HepG2 (cell line): Measurements from ENCODE around the gene FNDC3A. TPM values are rescaled to one million over a fixed set of nuclear protein-coding genes. Genes with fewer than 3 reads are reported as not detected.

ENCODE experiments used
- ATAC-seq: fragments of 200-7000 bp; cut with Tn5 transposase; 3 replicates; pipeline ENCODE4 v1.9.1; 2020; ENCODE audit warnings: mild to moderate bottlenecking, moderate library complexity
- BruUV-seq: library from RNA; stranded (reverse); fragments of 400-500 nt; replicated peaks from 2 replicates; lab custom pipeline; 2021; lab: Mats Ljungman, UMichigan
- CTCF ChIA-PET: fragments of 300-600 bp; formaldehyde crosslinking; extraction: SDS; loops from one replicate; lab custom pipeline; 2021; ENCODE audit warnings: low total read pairs, inconsistent platforms, low intra/inter-chr PET ratio; lab: Yijun Ruan, JAX
- POLR2A ChIA-PET: fragments of 350-600 bp; sonication (Branson Sonifier 250); formaldehyde crosslinking; loops from one replicate; lab custom pipeline; 2020; ENCODE audit warnings: antibody characterized with exemption, inconsistent platforms; lab: Yijun Ruan, JAX
- DNase-seq: peaks from one replicate; pipeline ENCODE4 v3.0.0-alpha.2; 2015; ENCODE audit warnings: low spot score
- FAIRE-seq: peaks from 3 replicates; lab custom pipeline; 2011; peaks lifted over from hg19 to GRCh38; lab: Jason Lieb, UNC
- H2AFZ ChIP-seq: one replicate; pipeline ENCODE4 v1.6.1; 2011; ENCODE audit warnings: low read length, inconsistent platforms
- H3K27ac ChIP-seq: fragments of 300-600 bp; 3 replicates; pipeline ENCODE4 v1.8.0; 2011; ENCODE audit warnings: mixed run types, mild to moderate bottlenecking, mixed read lengths, low read length, inconsistent platforms; ENCODE audit not compliant: insufficient read depth; ENCODE audit errors: extremely low read length
- H3K27me3 ChIP-seq, 2 experiments: fragments of 200-600 bp in 1 of 2; 2 replicates in 1 of 2; 3 replicates in 1 of 2; pipeline versions ENCODE4 v1.6.0 to v1.8.0; 2011; ENCODE audit warnings: low read length in 2 of 2, mild to moderate bottlenecking in 2 of 2, moderate library complexity in 2 of 2, inconsistent platforms in 1 of 2; ENCODE audit not compliant: insufficient read depth in 2 of 2, control insufficient read depth in 1 of 2
- H3K36me3 ChIP-seq, 2 experiments: fragments of 200-600 bp in 1 of 2; replicated peaks in 1 of 2; 2 replicates in 1 of 2; 3 replicates in 1 of 2; pipeline versions ENCODE4 v1.5.1 to v1.8.0; 2011; ENCODE audit warnings: low read length in 2 of 2, inconsistent platforms in 1 of 2; ENCODE audit not compliant: insufficient read depth in 2 of 2, control insufficient read depth in 1 of 2
- H3K4me1 ChIP-seq: 2 replicates; pipeline ENCODE4 v1.5.1; 2012; ENCODE audit warnings: low read length, inconsistent platforms; ENCODE audit not compliant: insufficient read depth
- H3K4me2 ChIP-seq: 2 replicates; pipeline ENCODE4 v1.6.0; 2011; ENCODE audit warnings: low read depth, low read length, inconsistent platforms
- H3K4me3 ChIP-seq, 3 experiments: fragments of 200-600 bp in 1 of 3; sonication (generic), shearing (Covaris generic) in 1 of 3; replicated peaks in 1 of 3; 2 replicates each; pipeline ENCODE4 v1.5.1; 2011 to 2016; ENCODE audit warnings: low read length in 3 of 3, inconsistent platforms in 2 of 3, low read depth in 2 of 3, mild to moderate bottlenecking in 2 of 3, control low read depth in 1 of 3, mixed read lengths in 1 of 3; ENCODE audit not compliant: insufficient read depth in 1 of 3
- H3K79me2 ChIP-seq: one replicate; pipeline ENCODE4 v1.6.1; 2011; ENCODE audit warnings: low read length, inconsistent platforms; ENCODE audit not compliant: insufficient read depth
- H3K9ac ChIP-seq: 2 replicates; pipeline ENCODE4 v1.6.0; 2011; ENCODE audit warnings: mild to moderate bottlenecking, low read depth, low read length, inconsistent platforms; ENCODE audit not compliant: insufficient read depth
- H3K9me3 ChIP-seq: 2 replicates; pipeline ENCODE4 v1.5.1; 2012; ENCODE audit warnings: mild to moderate bottlenecking, low read length
- H4K20me1 ChIP-seq: 2 replicates; pipeline ENCODE4 v1.6.0; 2011; ENCODE audit warnings: inconsistent platforms, mild to moderate bottlenecking, low read length, moderate library complexity; ENCODE audit not compliant: insufficient read depth
- GATA4 ChIP-seq: sonication (generic); IDR thresholded peaks from 2 replicates; pipeline ENCODE4 v1.6.1; 2016; ENCODE audit warnings: antibody characterized with exemption, low read depth, borderline replicate concordance
- HDAC1 ChIP-seq: sonication (generic); formaldehyde crosslinking; IDR thresholded peaks from 2 replicates; pipeline ENCODE4 v1.5.1; 2020; ENCODE audit warnings: mild to moderate bottlenecking, missing genetic modification reagents
- IRF2 ChIP-seq: IDR thresholded peaks from 2 replicates; pipeline ENCODE4 v1.6.1; 2018; ENCODE audit warnings: missing genetic modification reagents, missing compliant biosample characterization
- NR2C2 ChIP-seq: sonication (generic); formaldehyde crosslinking; IDR thresholded peaks from 2 replicates; pipeline ENCODE4 v1.4.0; 2020; ENCODE audit warnings: missing genetic modification reagents, mild to moderate bottlenecking, moderate library complexity, borderline replicate concordance
- SP140L ChIP-seq: sonication (generic); formaldehyde crosslinking; IDR thresholded peaks from 2 replicates; pipeline ENCODE4 v1.4.0; 2020; ENCODE audit warnings: missing genetic modification reagents, borderline replicate concordance
- SP4 ChIP-seq: sonication (generic); formaldehyde crosslinking; IDR thresholded peaks from 2 replicates; pipeline ENCODE4 v1.8.1; 2023; ENCODE audit warnings: mild to moderate bottlenecking, missing genetic modification reagents
- TGIF2 ChIP-seq: IDR thresholded peaks from 2 replicates; pipeline ENCODE4 v1.6.1; 2016; ENCODE audit warnings: control low read depth, missing compliant biosample characterization
- ZBTB7A ChIP-seq: sonication (generic); formaldehyde crosslinking; IDR thresholded peaks from 2 replicates; pipeline ENCODE4 v1.8.0; 2022; ENCODE audit warnings: mild to moderate bottlenecking, missing genetic modification reagents
- ZNF275 ChIP-seq: sonication (generic); formaldehyde crosslinking; IDR thresholded peaks from 2 replicates; pipeline ENCODE4 v1.8.0; 2022; ENCODE audit warnings: missing genetic modification reagents, mild to moderate bottlenecking, inconsistent platforms, borderline replicate concordance
- ZNF570 ChIP-seq: sonication (generic); formaldehyde crosslinking; IDR thresholded peaks from 2 replicates; pipeline ENCODE4 v1.4.0; 2020; ENCODE audit warnings: mild to moderate bottlenecking, missing genetic modification reagents, borderline replicate concordance
- ZNF619 ChIP-seq: sonication (generic); formaldehyde crosslinking; IDR thresholded peaks from 2 replicates; pipeline ENCODE4 v1.4.0; 2020; ENCODE audit warnings: mild to moderate bottlenecking, missing genetic modification reagents
- ZNF816 ChIP-seq: sonication (generic); formaldehyde crosslinking; IDR thresholded peaks from 2 replicates; pipeline ENCODE4 v1.8.0; 2022; ENCODE audit warnings: missing genetic modification reagents, mild to moderate bottlenecking, borderline replicate concordance
- WGBS: methylation state at CpG from one replicate; pipeline ENCODE4 v1.1.6; 2017; ENCODE audit warnings: low lambda C conversion rate; 5-methylcytosine and 5-hydroxymethylcytosine counted together
- in situ Hi-C: cut with HindIII; loops from 2 replicates; pipeline ENCODE4 v1.10.0; 2017; ENCODE audit warnings: low pct_unique_long_range_greater_than_20kb; ENCODE audit not compliant: extremely low pct_ligation_motif_present
- intact Hi-C: fragments of 100-400 bp; cut with micrococcal nuclease; formaldehyde crosslinking; loops from one replicate; pipeline ENCODE4 v1.10.0; 2022; ENCODE audit not compliant: unreplicated experiment
- polyA plus RNA-seq, 8 experiments: library from polyadenylated mRNA; depleted of rRNA in 3 of 8; stranded (reverse) in 7 of 8; unstranded in 1 of 8; fragments of >200 nt; fragmentation: Illumina TruSeq in 4 of 8; extraction: Trizol in 4 of 8; gene quantifications; 2 replicates each; pipeline versions ENCODE4 v1.2.1 to v1.2.3, GENCODE V29; 2011 to 2016; ENCODE audit warnings: low read depth in 4 of 8, missing spikeins in 1 of 8, mixed read lengths in 1 of 8; ENCODE audit not compliant: insufficient read depth in 1 of 8
- total RNA-seq, 5 experiments: library from RNA; depleted of rRNA; stranded (reverse); fragments of >200 nt; fragmentation: Illumina TruSeq; extraction: Trizol; gene quantifications; 2 replicates each; pipeline ENCODE4 v1.2.3, GENCODE V29; 2016; ENCODE audit warnings: low read depth in 1 of 5
- TF ChIP-seq, protein P1 (sequence below): sonication (generic); formaldehyde crosslinking; IDR thresholded peaks from 2 replicates; pipeline ENCODE4 v1.8.1; 2023; ENCODE audit warnings: mild to moderate bottlenecking, missing genetic modification reagents
- TF ChIP-seq, protein P2 (sequence below): sonication (generic); formaldehyde crosslinking; IDR thresholded peaks from 2 replicates; pipeline ENCODE4 v1.4.0; 2020; ENCODE audit warnings: missing genetic modification reagents, mild to moderate bottlenecking, borderline replicate concordance
- TF ChIP-seq, protein P3 (sequence below): sonication (generic); formaldehyde crosslinking; IDR thresholded peaks from 2 replicates; pipeline ENCODE4 v1.8.0; 2022; ENCODE audit warnings: missing genetic modification reagents, mild to moderate bottlenecking, moderate library complexity, borderline replicate concordance

The FNDC3A gene
- total and polyA plus RNA-seq, 2 of the 13 experiments (the other 11 are each of a cell fraction or from before 2014, with no cell fraction given), result 36.7 to 39.3 TPM

- Histone ChIP-seq H4K20me1 (no peaks in the 10 kb centered on the region), H3K27me3 (no peaks in the 10 kb centered on the region), H2AFZ (no peak overlapping the region), H3K4me3 (no peak overlapping the region), H3K9me3 (no peaks in the 10 kb centered on the region), H3K4me2 (no peak overlapping the region), H3K27ac (no peak overlapping the region), H3K4me1 (no peaks in the 10 kb centered on the region), H3K9ac (no peak overlapping the region), H3K79me2 (peaks cover 11% of the 10 kb centered on the region), H3K36me3 (no peaks in the 10 kb centered on the region)
- no peak for TF ChIP-seq ZNF816 (CRISPR knock-in tag)
- TF ChIP-seq TGIF2 (CRISPR knock-in tag), result no peak
- TF ChIP-seq ZNF570 (CRISPR knock-in tag), result no peak
- no peak for TF ChIP-seq ZNF619
- TF ChIP-seq IRF2, result no peak
- no peak for TF ChIP-seq HDAC1 (CRISPR knock-in tag)
- TF ChIP-seq, protein P1, sequence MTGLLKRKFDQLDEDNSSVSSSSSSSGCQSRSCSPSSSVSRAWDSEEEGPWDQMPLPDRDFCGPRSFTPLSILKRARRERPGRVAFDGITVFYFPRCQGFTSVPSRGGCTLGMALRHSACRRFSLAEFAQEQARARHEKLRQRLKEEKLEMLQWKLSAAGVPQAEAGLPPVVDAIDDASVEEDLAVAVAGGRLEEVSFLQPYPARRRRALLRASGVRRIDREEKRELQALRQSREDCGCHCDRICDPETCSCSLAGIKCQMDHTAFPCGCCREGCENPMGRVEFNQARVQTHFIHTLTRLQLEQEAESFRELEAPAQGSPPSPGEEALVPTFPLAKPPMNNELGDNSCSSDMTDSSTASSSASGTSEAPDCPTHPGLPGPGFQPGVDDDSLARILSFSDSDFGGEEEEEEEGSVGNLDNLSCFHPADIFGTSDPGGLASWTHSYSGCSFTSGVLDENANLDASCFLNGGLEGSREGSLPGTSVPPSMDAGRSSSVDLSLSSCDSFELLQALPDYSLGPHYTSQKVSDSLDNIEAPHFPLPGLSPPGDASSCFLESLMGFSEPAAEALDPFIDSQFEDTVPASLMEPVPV (CRISPR knock-in tag), result no peak
- no peak for TF ChIP-seq SP4 (CRISPR knock-in tag)
- no peak for TF ChIP-seq GATA4
- TF ChIP-seq NR2C2 (CRISPR knock-in tag), result no peak
- TF ChIP-seq, protein P2, sequence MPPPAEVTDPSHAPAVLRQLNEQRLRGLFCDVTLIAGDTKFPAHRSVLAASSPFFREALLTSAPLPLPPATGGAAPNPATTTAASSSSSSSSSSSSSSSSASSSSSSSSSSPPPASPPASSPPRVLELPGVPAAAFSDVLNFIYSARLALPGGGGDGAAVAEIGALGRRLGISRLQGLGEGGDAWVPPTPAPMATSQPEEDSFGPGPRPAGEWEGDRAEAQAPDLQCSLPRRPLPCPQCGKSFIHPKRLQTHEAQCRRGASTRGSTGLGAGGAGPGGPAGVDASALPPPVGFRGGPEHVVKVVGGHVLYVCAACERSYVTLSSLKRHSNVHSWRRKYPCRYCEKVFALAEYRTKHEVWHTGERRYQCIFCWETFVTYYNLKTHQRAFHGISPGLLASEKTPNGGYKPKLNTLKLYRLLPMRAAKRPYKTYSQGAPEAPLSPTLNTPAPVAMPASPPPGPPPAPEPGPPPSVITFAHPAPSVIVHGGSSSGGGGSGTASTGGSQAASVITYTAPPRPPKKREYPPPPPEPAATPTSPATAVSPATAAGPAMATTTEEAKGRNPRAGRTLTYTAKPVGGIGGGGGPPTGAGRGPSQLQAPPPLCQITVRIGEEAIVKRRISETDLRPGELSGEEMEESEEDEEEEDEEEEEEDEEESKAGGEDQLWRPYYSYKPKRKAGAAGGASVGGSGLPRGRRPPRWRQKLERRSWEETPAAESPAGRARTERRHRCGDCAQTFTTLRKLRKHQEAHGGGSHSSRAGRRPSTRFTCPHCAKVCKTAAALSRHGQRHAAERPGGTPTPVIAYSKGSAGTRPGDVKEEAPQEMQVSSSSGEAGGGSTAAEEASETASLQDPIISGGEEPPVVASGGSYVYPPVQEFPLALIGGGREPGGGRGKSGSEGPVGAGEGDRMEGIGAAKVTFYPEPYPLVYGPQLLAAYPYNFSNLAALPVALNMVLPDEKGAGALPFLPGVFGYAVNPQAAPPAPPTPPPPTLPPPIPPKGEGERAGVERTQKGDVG (CRISPR knock-in tag), result no peak
- TF ChIP-seq SP140L, result no peak
- TF ChIP-seq ZBTB7A (CRISPR knock-in tag), result no peak
- TF ChIP-seq, protein P3, sequence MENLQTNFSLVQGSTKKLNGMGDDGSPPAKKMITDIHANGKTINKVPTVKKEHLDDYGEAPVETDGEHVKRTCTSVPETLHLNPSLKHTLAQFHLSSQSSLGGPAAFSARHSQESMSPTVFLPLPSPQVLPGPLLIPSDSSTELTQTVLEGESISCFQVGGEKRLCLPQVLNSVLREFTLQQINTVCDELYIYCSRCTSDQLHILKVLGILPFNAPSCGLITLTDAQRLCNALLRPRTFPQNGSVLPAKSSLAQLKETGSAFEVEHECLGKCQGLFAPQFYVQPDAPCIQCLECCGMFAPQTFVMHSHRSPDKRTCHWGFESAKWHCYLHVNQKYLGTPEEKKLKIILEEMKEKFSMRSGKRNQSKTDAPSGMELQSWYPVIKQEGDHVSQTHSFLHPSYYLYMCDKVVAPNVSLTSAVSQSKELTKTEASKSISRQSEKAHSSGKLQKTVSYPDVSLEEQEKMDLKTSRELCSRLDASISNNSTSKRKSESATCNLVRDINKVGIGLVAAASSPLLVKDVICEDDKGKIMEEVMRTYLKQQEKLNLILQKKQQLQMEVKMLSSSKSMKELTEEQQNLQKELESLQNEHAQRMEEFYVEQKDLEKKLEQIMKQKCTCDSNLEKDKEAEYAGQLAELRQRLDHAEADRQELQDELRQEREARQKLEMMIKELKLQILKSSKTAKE (CRISPR knock-in tag), result no peak
- no peak for TF ChIP-seq ZNF275
- WGBS, result 97% methylated on average over 1 of the region's 1 CpG
- no TSS peak for BruUV-seq
- CTCF ChIA-PET, result no interaction called here
- no peak for ATAC-seq
- POLR2A ChIA-PET, result no interaction called here
- no peak for DNase-seq
- in situ Hi-C loops, result no loop called here
- FAIRE-seq, result no peak
- intact Hi-C loops, result no loop called here
These were observed 15.2 kb downstream of the FNDC3A start for GRCh38 chr13:48990900-48991299.
